Epithelial cell of esophagus (primary cell): Measurements from ENCODE around the gene NSMCE3.
"Not testable (repeated sequence)": the region's sequence is repeated elsewhere in the genome, so short reads cannot be mapped to it uniquely, and the experiment has no call there.

Experiments used
- DNase-seq: peaks from one replicate; pipeline ENCODE4 v3.0.0; 2010; ENCODE audit warnings: low read depth
- H3K4me3 ChIP-seq: 2 replicates; pipeline ENCODE4 v1.5.1; 2011; ENCODE audit warnings: mild to moderate bottlenecking, low read length, control low read depth
- CTCF ChIP-seq: IDR thresholded peaks from 2 replicates; pipeline ENCODE4 v1.5.1; 2011; ENCODE audit warnings: low read depth, mild to moderate bottlenecking, low read length, control low read depth, inconsistent platforms; ENCODE audit not compliant: insufficient read depth; ENCODE audit errors: missing control alignments

NSMCE3 gene

GRCh38 chr15:29239395-29239794, 30.2 kb downstream of the NSMCE3 start:
- DNase-seq, result no peak
- H3K4me3 ChIP-seq, result no peak overlapping the region
- TF ChIP-seq CTCF, result no peak

GRCh38 chr15:29233566-29233965, 36.1 kb downstream of the NSMCE3 start:
- no peak for TF ChIP-seq CTCF
- no peak overlapping the region for H3K4me3 ChIP-seq
- no peak for DNase-seq

- no peak for DNase-seq
- TF ChIP-seq CTCF, result no peak
- H3K4me3 ChIP-seq, result no peak overlapping the region
These were observed 43.0 kb downstream of the NSMCE3 start for GRCh38 chr15:29226436-29227208.

GRCh38 chr15:29225534-29226234, 43.9 kb downstream of the NSMCE3 start:
- TF ChIP-seq CTCF, result no peak
- no peak overlapping the region for H3K4me3 ChIP-seq
- DNase-seq, result no peak

- not testable (repeated sequence) for DNase-seq, H3K4me3 ChIP-seq
These were observed 44.6 kb downstream of the NSMCE3 start for GRCh38 chr15:29224987-29225363.

GRCh38 chr15:29224235-29224986, 45.2 kb downstream of the NSMCE3 start:
- not testable (repeated sequence) for H3K4me3 ChIP-seq, DNase-seq

GRCh38 chr15:29223640-29224039, 46.0 kb downstream of the NSMCE3 start:
- TF ChIP-seq CTCF, result no peak
- DNase-seq, result no peak

More at GRCh38 chr15:29223640-29224039, 46.0 kb downstream of the NSMCE3 start:
- no peak overlapping the region for H3K4me3 ChIP-seq
